Hematopoietic multipotent progenitor cell treated with erythropoietin and hydrocortisone succinate and interleukin-3 and kit ligand, for 8 days (in vitro differentiated cells): ENCODE data around the gene FOXO6.

Experiments used
- DNase-seq: peaks from one replicate; pipeline ENCODE4 v3.0.0-alpha.2; 2015

FOXO6 gene

DNA sequence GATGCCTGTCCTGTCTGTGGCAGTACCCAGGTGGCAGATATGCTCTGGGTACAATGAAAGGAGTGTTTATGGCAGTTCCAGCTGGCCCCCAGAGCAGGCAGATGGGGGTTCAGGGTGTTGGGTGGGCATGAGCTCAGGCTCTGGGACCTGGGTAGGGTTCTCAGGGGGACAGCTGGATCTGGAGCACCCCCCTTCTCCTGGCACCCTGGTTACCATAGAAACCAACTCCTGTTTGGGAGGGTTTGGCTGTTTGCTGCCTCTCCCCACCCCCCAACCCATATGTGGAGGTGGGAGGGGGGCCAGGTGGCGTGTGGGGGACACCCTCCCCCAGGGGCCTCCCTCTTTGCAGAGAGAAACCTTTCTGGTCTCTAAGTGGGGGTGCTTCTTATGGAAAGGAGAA lies 7.1 kb downstream of the FOXO6 start:
- DNase-seq: no peak

DNA sequence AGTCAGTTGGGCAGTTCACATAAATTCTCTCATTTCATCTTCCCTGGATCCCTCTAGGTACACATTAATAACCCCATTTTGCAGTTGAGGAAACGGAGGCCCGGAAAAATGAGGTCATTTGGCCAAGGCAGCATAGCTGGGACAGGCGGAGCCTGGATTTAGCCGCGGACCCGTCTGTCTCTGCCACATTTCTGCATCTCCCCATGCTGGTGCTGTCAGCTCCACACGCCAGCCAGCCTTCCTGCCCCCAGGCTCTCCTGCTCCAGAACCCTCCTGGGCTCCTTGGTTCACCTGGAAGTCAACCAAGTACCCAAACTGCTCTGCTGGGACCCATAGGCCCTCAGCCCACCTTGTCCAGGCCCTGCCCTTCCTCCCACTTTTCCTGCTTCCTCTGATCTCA lies 7.6 kb downstream of the FOXO6 start:
- no peak for DNase-seq

DNA sequence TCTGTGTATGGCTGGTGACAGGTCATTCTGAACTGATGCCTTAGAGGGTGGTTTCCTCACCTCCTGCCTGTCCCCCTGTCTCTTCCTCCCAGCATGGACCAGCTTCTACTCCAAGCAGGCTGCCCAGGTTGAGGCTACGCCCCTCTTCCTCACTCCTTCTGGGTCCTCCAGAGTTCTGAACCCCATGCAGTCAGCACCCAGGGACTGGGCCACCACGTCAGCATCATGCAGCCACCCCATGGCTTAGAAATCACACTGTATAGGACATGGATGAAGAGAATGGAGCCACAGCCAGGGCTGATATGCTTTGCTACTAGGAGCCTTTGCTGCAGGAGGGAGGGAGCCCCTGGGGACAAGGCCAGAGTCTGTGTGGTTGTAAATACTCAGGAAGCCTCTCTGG lies 8.3 kb downstream of the FOXO6 start:
- no peak for DNase-seq

DNA sequence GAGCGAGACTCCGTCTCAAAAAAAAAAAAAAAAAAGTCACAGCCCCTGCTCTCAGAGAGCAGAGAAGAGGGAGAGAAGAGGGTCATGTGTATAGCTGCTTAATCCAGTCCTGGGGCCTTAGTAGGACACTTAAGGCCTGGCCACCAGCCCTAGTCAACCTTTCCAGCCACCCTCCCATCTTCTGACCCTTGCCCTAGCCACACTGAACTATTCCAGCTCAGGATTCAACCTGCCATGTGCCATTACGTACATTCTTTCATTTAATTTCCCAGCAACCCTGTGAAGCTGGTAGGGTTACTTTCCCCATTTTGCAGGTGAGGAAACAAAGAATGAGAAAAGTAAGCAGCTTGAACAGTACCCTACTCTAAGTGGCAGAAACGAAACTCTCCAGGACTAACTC lies 9.0 kb downstream of the FOXO6 start:
- DNase-seq: no peak

DNA sequence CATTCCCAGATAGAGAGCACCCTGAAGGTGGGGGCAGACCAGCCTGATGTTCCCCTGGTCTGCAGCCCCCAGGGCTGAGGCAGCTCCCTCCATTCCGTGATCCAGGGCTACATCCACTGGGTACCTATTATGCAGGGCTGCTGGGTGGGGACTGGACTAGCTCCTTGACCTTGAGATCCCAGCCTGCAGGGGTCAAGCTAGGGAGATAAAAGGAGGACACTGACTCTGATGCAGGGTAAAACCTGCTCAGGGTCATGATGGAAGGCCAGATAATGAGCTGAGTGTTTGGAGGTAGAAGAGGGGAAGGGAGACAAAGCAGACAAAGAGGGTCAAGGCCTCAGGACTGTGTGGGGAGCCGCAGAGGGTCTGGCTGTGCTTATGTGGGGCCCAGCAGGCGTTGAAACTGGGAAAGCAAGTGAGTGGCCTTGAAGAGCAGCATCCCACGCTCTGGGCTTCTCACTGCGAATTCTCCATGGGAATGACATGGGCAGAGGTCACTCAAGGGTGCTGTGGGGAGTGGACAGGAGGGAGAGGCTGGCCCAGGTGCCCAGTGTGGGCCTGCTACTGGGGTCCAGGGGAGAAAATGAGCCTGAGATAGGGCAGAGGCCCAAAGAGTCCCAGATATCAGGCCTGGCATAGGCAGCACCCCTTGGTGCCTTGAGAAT lies 9.7 kb downstream of the FOXO6 start:
- DNase-seq: no peak

DNA sequence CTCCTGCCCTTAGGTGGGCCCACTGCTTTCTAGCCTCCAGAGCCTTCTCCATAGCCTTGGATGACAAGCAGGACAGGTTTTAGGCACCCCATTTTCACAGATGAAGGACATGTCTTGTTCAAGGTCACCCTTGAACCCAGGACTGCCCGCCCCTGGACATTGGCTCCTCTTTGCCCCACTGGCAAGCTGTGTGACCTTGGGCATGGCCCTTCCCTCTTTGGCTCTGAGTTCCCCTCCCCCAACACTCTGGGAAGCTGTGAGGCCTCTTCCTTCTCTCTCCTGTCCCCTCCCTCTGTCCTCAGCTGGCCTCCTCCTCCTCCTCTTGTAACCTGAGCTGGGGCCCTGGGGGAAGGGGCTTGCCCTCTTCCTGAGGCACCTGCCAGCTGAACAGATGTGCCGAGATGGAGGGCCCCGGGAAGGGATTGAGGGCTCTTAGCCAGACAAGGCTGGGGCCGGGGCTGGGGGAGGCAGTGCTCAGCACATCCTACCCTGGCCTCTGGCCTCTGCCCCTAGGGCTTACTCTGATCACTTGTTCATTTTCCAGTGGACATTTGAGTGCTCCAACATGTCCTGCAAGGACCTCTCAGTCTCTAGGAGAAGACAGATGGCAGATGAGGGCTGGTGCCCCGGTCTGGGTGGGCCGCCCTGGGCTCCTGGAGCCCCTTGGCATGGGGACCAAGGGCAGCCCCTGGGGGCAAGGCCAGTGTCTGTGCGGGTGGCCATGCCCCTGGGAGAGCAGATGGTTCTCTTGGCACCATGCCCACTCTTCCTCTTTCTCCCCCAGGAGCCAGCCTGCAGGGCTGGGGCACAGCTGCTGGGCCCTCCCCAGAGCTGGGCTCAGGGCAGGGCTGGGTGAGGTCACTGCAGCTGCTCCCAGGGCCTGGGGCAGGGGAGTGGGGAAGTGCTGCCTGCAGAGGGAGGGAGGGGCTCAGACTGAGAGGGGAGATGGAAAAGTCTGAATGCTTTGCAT lies 10.7 kb downstream of the FOXO6 start:
- DNase-seq: no peak

DNA sequence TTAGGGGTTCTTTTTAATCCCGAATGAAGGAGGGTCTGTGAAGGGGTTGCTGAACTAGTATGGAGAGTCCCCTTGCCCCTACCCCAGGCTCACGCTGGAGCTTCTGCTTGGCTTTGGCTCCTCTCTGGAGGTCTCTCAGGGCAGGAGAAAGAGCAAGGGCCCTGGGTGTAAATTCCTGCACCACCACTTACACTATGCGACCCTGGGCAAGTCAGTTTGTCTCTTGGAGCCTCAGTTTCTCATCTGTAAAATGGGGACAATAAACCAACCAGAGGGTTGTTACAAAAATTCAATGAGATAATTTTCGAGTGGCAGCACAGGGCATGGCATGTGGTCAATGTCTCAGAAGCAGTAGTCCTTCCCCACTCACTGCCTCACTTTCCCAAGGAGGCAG lies 11.4 kb downstream of the FOXO6 start:
- no peak for DNase-seq

DNA sequence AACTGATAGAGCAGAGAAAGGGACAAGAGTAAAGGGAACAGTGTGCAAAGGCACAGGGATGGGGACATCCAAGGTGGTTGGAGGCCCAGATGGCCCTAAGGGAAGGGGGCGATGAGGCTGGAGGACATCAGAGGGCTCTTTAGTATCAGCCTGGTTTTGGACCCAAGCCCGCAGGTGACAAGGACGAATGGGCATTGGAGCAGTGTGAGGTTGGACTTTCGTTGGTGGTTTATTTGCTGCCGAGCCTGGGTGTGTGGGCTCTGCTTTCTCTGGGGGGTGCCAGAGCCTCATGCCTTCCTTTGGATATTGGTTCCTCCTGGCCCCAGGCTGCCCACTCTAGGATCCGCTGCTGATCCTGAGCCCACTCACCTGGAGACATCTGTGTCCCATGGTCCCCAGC lies 12.1 kb downstream of the FOXO6 start:
- DNase-seq: no peak

DNA sequence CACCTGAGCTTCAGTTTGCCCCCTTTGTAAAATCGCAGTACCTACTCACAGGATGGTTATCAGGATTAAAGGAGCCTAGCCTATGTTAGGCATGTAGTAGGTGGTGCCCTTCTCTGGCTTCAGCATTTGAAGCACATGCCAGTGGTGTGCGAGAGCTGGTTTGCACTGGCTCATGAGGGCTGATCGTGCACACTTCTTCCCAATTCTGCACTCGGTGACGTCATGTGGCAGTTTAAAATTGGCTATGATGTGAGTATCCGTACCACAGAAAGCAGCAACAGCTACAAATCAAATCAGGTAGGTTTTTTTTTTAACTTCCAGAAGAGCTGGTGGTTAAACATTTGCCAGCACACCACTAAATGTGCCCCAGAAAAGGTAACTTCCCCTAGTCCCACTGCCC lies 13.5 kb downstream of the FOXO6 start:
- DNase-seq: no peak

DNA sequence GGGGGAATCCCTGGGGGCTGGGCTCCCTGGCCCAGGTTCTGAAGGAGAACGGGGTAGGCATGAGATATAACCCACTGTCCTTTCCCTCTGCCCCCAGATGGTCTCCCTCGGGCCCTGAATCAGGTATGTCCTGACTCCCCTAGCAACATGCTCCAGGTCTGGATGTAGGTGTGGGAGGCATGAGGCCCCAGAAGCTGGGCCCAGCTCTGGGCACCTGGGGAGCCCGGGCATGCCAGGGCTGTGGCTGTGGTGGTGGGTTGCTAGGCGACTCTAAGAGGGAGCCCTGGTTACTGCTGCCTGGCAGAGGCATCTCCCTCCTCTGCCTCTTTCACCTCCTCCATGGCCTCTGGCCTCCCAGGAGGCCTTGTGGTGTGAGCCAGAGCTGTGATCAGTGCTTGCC lies 16.2 kb downstream of the FOXO6 start:
- no peak for DNase-seq

DNA sequence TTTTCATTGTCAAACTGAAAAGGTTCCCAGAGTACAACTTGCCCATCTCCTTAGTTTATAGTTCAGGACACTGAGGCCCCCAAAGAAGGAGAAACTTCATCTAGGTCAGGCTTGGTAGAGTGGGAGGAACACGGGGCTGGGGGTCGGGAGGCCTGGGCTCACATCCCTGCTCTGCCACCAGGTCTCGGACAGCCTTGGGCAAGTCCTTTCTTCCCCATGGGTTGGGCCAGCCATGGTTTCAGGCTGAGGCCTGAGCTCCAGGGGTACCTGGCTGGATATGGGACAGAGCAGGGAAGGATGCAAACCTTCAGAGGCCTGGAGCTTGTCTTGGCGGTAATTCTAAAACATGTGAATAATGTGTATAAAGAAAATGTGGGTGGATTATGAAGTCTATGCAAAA lies 17.0 kb downstream of the FOXO6 start:
- no peak for DNase-seq

DNA sequence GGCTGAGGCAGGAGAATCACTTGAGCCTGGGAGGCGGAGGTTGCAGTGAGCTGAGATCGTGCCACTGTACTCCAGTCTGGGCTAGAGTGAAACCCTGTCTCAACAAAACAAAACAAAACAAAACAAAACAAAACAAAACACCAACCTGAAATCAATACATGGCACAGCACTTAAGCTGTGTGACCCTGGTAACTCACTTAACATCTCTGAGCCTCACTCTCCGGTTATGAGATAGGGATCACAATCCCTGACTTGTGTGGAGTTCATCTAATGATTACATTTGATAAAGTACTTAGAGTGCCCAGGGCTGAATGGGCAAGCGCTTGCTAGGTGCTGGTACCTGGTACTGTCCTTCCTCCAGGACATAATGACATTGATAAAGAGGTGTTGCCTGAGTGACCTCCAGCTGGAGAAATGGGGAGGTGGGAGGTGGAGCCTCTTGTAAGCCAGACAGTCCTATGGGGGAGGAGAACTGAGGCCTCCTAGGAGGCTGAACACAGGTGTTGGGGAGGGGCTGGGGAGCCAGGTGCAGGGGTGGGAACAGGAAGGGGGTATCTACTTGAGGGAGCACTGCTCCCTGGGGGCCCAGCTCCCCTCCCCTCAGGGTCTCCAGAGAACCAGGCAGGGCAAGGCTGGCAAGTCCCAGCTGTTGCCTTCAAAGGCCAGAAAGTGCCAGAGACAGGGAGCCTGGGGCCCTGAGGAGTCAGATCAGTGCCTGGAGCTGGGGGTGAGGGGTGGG lies 17.9 kb downstream of the FOXO6 start:
- DNase-seq: no peak

DNA sequence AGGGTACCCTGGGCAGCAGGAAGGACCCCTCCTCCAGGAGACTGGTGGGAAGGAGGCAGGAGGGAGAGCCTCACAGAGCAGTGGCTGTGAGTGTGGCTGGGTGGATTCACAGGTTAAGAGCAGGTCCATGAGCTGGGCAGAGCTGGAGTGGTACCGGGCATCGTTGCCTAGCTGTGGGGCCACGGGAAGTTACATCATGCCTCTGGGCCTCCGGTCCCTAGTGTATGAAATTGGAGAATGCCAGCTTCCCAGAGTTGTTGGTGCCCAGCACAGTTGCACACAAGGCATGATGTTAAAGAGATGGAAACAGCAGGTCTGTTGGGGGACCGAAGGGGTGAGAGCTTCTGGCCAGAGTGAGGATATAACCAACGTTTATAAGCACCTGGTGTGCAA lies 18.5 kb downstream of the FOXO6 start:
- DNase-seq: no peak

DNA sequence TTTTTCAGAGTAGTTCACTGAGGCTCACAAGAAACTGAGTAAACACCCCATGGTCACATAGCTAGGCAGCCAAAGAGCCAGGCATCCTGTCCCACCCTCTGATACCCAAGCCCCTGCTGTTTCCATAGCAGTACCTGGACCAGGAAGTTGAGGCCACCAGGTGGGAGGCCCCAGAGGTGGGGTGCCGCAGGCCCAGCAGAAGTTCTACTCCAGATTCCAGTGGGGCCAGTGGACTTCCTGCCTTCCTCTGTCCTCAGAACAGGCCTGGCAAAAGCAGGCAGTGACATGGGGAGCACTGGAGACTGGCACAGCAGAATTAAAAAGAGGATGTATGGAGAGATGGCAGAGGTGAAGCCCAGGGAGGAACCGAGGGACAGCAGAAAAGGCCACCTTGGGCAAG lies 19.0 kb downstream of the FOXO6 start:
- DNase-seq: no peak

DNA sequence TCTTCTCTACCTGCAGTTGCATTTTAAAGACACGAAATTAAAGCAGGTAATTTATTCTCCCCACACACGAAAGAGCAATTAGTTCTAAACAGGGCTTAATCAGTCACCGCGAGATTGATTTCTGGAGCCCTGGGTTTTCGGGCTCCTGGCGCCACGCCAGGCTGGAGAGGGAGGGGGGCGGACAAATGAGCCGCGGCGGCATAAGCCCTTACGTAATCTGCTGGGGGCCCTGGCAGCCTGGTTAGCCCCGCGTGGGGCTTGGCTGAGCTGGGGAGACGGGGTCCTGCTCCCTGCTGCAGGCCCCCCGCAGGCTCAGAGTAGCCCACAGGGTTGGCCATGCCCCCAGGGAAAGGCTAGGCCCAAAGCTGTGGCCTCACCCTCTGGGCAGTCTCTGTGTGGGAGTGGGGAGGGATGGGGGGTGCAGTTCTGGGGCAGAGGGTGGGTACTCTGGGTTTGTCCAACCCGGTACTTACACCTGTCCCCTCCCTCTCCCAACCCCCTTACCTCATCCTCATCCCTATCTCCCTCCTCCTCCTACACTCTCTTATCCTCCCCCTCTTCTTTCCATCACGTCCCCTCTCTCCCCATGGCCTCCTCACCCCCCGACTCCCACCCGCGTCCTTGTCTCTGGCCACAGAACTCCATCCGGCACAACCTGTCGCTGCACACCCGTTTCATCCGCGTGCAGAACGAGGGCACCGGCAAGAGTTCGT lies 19.9 kb downstream of the FOXO6 start:
- DNase-seq: no peak

DNA sequence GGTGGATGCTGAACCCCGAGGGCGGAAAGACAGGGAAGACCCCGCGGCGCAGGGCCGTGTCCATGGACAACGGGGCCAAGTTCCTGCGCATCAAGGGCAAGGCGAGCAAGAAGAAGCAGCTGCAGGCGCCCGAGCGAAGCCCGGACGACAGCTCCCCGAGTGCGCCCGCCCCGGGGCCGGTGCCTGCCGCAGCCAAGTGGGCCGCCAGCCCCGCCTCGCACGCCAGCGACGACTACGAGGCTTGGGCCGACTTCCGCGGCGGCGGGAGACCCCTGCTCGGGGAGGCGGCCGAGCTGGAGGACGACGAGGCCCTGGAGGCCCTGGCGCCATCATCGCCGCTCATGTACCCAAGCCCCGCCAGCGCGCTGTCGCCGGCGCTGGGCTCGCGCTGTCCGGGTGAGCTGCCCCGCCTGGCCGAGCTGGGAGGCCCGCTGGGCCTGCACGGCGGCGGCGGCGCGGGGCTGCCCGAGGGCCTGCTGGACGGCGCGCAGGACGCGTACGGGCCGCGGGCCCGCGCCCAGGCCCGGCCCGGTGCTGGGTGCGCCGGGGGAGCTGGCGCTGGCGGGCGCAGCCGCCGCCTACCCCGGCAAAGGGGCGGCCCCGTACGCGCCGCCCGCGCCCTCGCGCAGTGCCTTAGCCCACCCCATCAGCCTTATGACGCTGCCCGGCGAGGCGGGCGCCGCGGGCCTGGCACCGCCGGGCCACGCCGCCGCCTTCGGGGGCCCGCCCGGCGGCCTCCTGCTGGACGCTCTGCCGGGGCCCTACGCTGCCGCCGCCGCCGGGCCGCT lies 20.7 kb downstream of the FOXO6 start:
- no peak for DNase-seq

DNA sequence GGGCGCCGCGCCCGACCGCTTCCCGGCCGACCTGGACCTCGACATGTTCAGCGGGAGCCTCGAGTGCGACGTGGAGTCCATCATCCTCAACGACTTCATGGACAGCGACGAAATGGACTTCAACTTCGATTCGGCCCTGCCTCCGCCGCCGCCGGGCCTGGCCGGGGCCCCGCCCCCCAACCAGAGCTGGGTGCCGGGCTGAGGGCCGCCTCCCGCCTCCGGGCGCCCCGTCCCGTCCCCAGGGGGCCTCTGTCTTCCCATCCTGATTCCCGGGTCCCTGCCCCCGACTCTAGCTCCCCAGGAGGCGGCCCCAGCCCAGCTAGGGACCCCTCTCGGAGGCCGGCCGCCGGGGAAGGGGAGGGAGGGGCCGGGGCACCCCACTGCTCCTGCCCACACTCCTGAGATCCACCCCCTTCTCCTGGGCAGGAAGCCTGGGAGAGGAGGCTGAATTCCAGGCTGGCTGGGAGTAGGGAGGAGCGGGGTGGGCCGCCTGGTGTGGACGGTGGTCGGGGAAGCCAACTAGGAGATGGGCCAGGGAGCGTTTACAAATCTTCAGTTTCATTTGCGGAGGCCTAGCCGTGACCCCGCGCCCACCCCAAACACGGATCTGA lies 21.4 kb downstream of the FOXO6 start:
- DNase-seq: no peak

DNA sequence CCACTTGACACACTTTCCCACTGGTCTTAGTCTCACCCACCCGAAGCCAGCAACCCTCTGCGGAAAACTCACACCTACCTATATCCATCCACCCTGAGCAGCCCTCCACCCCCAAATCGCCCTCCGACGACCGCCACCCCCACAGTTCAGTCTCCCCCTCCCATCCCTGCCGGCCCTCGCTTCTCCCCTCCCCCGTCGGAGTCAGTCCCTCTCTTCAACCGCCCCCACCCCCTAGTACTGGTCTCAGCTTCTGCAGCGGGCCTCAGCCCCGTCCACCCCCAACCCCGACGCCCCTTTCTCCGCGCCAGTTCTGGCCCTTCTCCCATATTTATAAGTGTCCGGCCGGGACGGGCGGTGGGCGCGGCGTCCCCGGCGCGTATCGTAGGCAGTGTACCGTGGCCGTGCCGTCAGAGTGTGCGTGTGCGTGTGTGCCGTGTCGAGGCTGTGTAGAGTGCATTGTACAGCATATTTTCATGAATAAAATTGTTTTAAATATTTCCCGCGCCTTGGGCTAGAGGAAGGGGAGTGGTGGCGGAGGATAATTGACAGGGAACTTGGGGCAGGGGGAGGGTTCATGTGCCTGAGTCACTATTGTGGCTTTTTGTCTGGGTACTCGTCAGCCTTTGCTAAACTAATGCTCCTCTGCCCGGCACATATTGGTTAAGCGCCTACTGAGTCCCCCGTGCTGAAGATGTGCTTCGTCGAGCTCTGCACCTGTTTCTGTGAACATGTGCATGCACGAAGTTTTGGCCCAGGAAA lies 22.0 kb downstream of the FOXO6 start:
- no peak for DNase-seq

DNA sequence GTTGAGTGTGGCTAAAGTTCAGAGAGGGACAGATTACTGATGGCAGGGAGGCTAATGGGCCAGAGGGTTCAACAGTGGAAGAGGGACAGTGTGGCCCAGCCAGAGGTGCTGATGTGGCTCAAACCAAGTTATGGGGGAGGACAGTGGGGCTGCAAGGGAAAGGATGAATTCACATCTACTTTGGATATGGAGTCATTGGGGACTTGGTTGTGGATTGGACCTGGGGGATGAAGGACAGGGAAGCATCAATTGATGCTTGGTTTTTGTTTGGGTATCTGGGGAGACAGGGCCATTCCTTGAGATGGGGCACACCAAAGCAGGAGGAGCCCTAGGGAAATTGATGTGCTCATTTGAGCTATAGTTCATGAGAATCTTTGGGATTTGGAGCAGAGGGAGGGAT lies 23.3 kb downstream of the FOXO6 start:
- DNase-seq: no peak

DNA sequence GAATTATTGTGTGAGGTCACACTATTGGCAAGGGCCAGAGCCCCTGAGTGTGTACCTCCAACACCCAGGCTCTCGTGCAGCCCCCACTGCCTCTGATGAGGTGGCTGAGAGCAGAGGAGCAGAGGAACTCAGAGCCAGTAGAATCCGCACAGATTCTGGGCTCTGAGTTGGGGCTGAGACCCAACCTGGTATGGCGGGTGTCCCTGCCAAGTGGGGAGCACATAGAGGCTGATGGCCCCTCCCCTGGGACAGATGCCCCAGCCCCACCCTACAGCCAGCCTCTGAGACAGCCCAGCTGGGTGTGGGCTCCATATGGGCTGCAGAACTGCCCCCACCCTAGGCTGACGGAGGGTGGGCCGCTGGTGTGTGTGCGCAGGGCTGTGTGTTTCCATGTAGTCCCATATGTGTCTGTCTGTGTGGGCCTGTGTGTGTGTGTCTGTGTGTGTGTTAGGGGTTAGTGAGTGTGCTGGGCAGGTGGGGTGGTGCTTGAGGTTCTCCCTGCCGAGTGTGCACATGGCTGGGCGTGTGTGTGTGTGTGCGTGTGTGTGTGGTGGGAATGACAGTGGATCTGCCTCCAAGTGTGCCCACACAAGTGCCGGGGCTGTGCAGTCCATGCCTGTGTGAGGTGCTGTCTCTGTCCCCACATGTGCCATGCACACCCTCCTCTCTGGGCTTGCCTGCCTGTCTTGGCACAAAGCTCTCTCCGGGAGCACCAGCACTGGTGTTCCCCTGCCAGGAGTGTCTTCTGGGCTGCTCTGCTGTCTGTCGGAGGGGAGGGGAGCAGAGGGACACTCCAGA lies 24.4 kb downstream of the FOXO6 start:
- no peak for DNase-seq
